Nephron (organoid): Measurements from ENCODE around the gene PRKAG2.
A peak's percentile ranks its signal among the peaks of the same experiment; 100 is the strongest.

Source experiments
- H3K27ac Mint-ChIP-seq, 3 experiments: 2 replicates each; pipeline ENCODE4 v1.8.0; 2020; ENCODE audit warnings: mixed read lengths in 3 of 3, mild to moderate bottlenecking in 2 of 3, moderate library complexity in 1 of 3
- H3K27me3 Mint-ChIP-seq: 2 replicates; pipeline ENCODE4 v1.8.0; 2021; ENCODE audit warnings: low read depth, mild to moderate bottlenecking, moderate library complexity, mixed read lengths
- H3K36me3 Mint-ChIP-seq: 2 replicates; pipeline ENCODE4 v1.8.0; 2020; ENCODE audit warnings: low read depth, mixed read lengths
- H3K4me1 Mint-ChIP-seq: 2 replicates; pipeline ENCODE4 v1.8.0; 2020; ENCODE audit warnings: mixed read lengths
- H3K4me3 Mint-ChIP-seq, 3 experiments: 2 replicates each; pipeline ENCODE4 v1.8.0; 2020; ENCODE audit warnings: mild to moderate bottlenecking in 3 of 3, mixed read lengths in 3 of 3, moderate library complexity in 2 of 3
- H3K9me3 Mint-ChIP-seq: 2 replicates; pipeline ENCODE4 v1.8.0; 2020; ENCODE audit warnings: mixed read lengths
- TF ChIP-seq, protein P1 (sequence below), 3 experiments: fragments of 200-600 bp; sonication (generic); IDR thresholded peaks; one replicate each; pipeline ENCODE4 v1.5.0; 2021; ENCODE audit warnings: antibody characterized with exemption in 3 of 3; ENCODE audit not compliant: unreplicated experiment in 3 of 3

PRKAG2 gene

DNA sequence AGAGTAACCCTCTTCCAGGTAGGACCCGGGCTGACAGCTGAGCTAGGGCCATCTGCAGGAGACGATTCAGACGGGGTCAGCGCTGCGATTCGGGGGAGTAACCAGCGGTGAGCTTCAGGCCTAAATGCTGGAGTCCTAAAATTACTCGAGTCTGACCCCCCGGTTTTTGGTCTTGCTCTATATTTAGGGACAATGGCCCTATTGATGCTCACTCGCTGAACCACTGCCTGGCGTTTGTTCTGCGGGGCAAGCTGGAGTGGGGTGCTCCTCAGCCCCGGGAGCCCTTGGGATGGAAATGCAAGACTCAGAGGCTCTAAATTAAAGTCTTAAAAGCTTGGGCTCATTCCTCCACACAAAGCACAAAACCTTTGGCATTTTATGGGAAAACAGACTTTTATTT, 120.0 kb downstream of the PRKAG2 start:
- Mint-ChIP-seq H3K36me3 (no peaks in the 10 kb centered on the region), H3K27me3 (peaks cover 52% of the 10 kb centered on the region), H3K4me1 (peaks cover 50% of the 10 kb centered on the region), H3K9me3 (no peaks in the 10 kb centered on the region), H3K27ac (peak overlapping the region in 1 of 3 experiments; percentile 67), H3K4me3 (no peak overlapping the region)
- TF ChIP-seq, protein P1, sequence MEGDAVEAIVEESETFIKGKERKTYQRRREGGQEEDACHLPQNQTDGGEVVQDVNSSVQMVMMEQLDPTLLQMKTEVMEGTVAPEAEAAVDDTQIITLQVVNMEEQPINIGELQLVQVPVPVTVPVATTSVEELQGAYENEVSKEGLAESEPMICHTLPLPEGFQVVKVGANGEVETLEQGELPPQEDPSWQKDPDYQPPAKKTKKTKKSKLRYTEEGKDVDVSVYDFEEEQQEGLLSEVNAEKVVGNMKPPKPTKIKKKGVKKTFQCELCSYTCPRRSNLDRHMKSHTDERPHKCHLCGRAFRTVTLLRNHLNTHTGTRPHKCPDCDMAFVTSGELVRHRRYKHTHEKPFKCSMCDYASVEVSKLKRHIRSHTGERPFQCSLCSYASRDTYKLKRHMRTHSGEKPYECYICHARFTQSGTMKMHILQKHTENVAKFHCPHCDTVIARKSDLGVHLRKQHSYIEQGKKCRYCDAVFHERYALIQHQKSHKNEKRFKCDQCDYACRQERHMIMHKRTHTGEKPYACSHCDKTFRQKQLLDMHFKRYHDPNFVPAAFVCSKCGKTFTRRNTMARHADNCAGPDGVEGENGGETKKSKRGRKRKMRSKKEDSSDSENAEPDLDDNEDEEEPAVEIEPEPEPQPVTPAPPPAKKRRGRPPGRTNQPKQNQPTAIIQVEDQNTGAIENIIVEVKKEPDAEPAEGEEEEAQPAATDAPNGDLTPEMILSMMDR (IDR thresholded peaks at IDR 0.05; ENCODE audit: unreplicated experiment in 3 of 3), result no peak

DNA sequence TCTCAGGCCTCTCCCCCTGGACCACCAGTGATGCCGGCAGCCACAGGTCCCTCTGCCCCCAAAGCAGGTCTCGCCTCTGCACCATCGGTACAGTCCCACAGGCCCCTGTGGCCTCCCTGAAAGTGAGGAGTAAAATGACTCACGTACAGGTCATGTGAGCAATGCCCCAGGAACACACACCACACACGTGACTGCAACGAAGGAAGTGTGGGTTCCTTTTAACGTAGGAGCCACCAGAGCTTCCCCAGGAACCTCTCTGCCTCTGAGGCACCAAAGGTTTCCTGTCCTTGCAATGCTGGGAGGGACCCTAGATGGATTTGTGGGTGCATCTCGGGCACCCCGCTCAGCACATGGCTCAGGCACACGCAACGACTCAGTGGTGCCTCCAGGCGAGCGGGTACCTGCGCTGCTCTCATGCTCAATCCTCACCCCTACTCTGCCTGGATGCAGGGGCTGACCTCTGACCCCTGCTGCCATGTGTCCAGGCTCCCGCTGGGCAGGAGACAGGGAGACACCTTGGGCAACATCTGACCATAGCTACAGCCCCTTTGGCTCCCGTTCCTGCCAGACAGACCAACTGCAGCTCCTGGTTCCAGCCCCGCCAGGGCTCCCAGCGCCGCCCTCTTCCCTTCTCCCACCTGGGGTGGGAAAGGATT, 120.7 kb downstream of the PRKAG2 start:
- H3K27ac Mint-ChIP-seq, result no peak overlapping the region
- peaks cover 50% of the 10 kb centered on the region for H3K4me1 Mint-ChIP-seq
- H3K27me3 Mint-ChIP-seq, result peaks cover 45% of the 10 kb centered on the region
- TF ChIP-seq, protein P1 (IDR thresholded peaks at IDR 0.05; ENCODE audit: unreplicated experiment in 3 of 3), result no peak
- no peaks in the 10 kb centered on the region for H3K36me3 Mint-ChIP-seq
- H3K4me3 Mint-ChIP-seq, result no peak overlapping the region
- no peaks in the 10 kb centered on the region for H3K9me3 Mint-ChIP-seq

DNA sequence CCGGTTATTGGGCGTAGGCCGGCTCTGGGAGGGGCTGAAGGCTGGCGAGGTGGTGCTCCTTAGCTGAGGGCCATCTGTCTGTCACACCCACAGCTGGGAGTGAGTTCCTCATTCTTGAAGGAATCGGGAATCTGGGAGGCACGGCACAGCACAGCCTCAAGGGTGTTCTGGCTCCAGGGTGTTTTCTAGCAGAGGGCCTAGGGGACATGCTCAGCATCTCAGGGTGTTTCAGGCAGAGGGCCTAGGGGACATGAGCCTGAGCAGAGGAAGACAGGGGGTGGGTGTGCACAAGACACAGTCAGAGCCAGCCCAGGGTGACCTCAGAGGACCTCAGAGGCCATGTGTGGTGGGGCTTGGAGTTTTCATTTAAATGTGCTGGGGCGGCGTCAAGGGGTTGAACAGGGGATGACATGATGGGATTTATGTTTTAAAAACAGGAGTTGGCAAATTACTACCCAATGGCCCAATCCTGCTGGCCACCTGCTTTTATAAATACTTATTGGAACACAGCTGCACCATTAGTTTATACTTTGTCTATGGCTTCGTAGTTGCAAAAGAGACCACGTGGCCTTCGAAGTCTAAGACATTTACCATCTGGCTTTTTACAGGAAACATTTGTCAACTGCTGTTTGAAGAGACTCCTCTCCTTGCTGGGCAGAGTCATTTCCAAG, 121.6 kb downstream of the PRKAG2 start:
- Mint-ChIP-seq H3K36me3 (no peaks in the 10 kb centered on the region), H3K27ac (no peak overlapping the region), H3K4me1 (peaks cover 50% of the 10 kb centered on the region), H3K4me3 (no peak overlapping the region), H3K9me3 (no peaks in the 10 kb centered on the region), H3K27me3 (peaks cover 40% of the 10 kb centered on the region)
- TF ChIP-seq, protein P1 (IDR thresholded peaks at IDR 0.05; ENCODE audit: unreplicated experiment in 3 of 3), result no peak

DNA sequence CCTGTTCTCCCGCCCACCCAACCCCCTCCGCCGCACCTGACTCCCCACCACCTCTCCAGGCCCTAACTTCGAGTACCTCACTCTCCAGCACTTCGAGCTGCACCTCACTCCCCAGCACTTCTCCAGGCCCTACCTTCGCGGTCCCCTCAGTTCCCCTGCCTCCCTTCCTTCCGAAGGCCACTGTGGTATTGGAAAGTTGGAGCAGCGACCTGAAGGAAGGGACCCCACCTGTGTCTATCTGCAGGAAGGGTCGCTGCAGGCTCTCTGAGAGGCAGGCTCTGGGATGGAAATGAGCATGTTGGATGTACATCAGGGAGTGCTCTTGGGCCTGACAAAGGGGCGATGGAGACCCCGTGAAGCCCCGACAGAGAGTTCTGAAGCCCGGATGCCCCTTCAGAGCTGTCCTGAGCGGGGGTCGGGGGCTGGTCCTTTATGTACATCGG, 122.2 kb downstream of the PRKAG2 start:
- Mint-ChIP-seq H3K4me1 (peaks cover 50% of the 10 kb centered on the region), H3K27ac (no peak overlapping the region), H3K9me3 (no peaks in the 10 kb centered on the region), H3K27me3 (peaks cover 38% of the 10 kb centered on the region), H3K4me3 (no peak overlapping the region), H3K36me3 (no peaks in the 10 kb centered on the region)
- TF ChIP-seq, protein P1 (IDR thresholded peaks at IDR 0.05; ENCODE audit: unreplicated experiment in 3 of 3), result no peak

DNA sequence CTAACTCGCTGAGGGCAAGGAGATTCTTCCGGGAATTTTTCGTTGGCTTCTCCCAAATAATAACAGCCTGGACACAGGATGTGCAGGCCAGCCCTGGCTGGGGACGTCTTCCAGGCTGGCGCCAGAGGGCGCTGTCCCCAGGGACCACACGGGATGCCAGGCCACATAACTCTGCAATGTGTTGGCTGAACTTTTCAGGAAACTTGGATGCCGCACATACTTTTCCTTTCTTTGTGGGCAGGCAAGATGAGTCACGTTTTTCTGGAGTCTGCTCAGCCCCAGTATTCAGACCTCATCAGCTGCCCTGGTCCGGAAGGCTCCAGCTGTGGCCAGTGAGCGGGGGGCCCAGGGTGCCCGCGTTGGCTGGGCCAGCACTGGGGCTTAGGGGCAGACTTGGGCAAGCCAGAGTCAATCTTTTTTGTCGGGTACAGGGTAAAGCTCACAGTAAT, 122.7 kb downstream of the PRKAG2 start:
- H3K9me3 Mint-ChIP-seq, result no peaks in the 10 kb centered on the region
- no peak overlapping the region for H3K4me3 Mint-ChIP-seq
- peak overlapping the region in 2 of 3 experiments; percentile 42 to 79 for H3K27ac Mint-ChIP-seq
- H3K36me3 Mint-ChIP-seq, result no peaks in the 10 kb centered on the region
- peaks cover 38% of the 10 kb centered on the region for H3K27me3 Mint-ChIP-seq
- TF ChIP-seq, protein P1 (IDR thresholded peaks at IDR 0.05; ENCODE audit: unreplicated experiment in 3 of 3), result peak; percentile 70 to 84 (median 83)
- H3K4me1 Mint-ChIP-seq, result peaks cover 45% of the 10 kb centered on the region
